ENCODE results near the gene NCLN.
A peak's percentile ranks its signal among the peaks of the same experiment; 100 is the strongest.

The NCLN gene, protein sequence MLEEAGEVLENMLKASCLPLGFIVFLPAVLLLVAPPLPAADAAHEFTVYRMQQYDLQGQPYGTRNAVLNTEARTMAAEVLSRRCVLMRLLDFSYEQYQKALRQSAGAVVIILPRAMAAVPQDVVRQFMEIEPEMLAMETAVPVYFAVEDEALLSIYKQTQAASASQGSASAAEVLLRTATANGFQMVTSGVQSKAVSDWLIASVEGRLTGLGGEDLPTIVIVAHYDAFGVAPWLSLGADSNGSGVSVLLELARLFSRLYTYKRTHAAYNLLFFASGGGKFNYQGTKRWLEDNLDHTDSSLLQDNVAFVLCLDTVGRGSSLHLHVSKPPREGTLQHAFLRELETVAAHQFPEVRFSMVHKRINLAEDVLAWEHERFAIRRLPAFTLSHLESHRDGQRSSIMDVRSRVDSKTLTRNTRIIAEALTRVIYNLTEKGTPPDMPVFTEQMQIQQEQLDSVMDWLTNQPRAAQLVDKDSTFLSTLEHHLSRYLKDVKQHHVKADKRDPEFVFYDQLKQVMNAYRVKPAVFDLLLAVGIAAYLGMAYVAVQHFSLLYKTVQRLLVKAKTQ

GRCh38 chr19:3185461-3186159 is at the start of gene NCLN:
Gene NCLN, plus strand, starts transcription at chr19:3185930. Its CDS starts 101 bp downstream, at chr19:3186031.
- peak; percentile 87 to 91 for DNase-seq (ENCODE audit: low read depth in 2 of 2)

DNA sequence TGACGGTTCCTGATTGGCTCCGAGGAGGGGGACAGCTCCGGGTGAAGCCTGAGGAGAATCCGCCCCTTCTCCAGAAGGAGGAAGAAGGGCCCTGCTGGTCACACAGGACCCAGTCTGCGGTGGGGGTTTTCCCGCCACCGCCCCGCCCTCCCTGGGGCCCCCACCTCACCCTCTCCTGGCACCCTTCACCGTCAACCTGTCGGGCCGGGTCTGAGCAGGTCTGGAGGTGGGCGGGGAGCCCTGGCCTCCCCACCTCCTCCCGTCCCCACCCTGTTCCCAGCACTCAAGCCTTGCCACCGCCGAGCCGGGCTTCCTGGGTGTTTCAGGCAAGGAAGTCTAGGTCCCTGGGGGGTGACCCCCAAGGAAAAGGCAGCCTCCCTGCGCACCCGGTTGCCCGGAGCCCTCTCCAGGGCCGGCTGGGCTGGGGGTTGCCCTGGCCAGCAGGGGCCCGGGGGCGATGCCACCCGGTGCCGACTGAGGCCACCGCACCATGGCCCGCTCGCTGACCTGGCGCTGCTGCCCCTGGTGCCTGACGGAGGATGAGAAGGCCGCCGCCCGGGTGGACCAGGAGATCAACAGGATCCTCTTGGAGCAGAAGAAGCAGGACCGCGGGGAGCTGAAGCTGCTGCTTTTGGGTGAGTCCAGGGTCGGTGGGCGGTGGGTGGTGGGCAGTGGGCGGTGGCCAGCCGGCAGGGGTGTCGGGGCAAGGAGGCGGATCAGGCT is 49.6 kb upstream of the NCLN start, which contains the start of gene GNA15:
Gene GNA15, plus strand, starts transcription at position 73 of the 723 bp plus-strand sequence. Its CDS starts 418 bp downstream, at position 491.
- peak; percentile 10 to 39 for DNase-seq (ENCODE audit: low read depth in 2 of 2)

- DNase-seq (ENCODE audit: low read depth in 2 of 2), result no peak
Observed at GRCh38 chr19:3136684-3137055, 49.1 kb upstream of the NCLN start.

DNA sequence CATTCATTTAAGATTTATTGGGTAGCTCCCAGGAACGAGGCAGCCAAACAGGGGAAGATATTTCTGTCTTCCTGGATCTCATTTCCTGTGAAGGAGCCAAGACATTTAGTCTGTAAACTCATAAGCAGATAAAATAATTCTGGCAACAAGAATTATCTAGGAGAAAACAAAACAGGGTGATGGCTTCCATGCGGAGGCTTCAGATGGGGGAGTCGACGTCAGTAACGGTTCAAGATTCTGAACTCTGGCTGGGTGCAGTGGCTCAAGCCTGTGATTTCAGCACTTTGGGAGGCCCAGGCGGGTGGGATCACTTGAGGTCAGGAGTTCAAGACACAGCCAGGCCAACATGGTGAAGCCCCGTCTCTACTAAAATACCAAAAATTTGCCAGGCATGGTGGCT is 48.6 kb upstream of the NCLN start:
- DNase-seq (ENCODE audit: low read depth in 2 of 2), result no peak

DNA sequence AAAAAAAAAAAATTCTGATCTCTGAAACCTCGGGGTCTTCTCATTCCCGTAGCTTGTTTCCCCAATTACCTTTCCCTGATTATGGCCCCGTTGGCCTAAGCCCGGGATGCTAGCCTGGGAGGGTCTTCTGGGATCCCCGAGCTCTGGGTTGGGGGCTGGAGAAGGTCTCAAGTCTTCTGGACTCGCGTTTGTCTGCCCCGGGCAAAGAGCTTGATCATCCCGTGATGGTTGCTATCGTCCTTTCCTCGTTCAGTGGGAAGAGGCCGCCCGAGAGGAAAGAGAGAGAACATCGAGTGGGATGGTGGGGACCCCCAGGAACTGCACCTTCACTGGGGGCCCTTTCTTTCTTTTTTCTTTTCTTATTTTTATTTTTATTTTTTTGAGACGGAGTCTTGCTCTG is 47.5 kb upstream of the NCLN start:
- no peak for DNase-seq (ENCODE audit: low read depth in 2 of 2)

DNA sequence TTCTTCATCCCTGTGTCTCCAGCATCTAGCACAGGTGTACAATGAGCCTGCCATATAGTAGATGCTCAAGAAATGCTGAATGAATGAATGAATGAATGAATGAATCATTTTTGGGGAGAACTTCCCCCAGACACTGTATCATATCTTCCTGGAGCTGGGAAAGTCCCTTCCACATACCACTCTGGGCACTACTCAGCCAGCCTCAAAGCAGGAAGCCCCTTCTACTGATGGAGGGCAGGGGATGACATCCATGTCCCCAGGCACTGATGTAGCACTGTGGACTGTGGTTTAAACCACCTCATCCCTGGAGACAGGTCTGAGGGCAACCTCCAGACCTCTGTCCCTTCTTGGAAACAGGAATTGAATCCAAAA is 45.1 kb upstream of the NCLN start:
- no peak for DNase-seq (ENCODE audit: low read depth in 2 of 2)

- peak; percentile 24 to 46 for DNase-seq (ENCODE audit: low read depth in 2 of 2)
Observed at GRCh38 chr19:3142292-3142670, 43.4 kb upstream of the NCLN start.

- DNase-seq (ENCODE audit: low read depth in 2 of 2), result no peak
Observed at GRCh38 chr19:3142781-3143337, 42.9 kb upstream of the NCLN start.

DNA sequence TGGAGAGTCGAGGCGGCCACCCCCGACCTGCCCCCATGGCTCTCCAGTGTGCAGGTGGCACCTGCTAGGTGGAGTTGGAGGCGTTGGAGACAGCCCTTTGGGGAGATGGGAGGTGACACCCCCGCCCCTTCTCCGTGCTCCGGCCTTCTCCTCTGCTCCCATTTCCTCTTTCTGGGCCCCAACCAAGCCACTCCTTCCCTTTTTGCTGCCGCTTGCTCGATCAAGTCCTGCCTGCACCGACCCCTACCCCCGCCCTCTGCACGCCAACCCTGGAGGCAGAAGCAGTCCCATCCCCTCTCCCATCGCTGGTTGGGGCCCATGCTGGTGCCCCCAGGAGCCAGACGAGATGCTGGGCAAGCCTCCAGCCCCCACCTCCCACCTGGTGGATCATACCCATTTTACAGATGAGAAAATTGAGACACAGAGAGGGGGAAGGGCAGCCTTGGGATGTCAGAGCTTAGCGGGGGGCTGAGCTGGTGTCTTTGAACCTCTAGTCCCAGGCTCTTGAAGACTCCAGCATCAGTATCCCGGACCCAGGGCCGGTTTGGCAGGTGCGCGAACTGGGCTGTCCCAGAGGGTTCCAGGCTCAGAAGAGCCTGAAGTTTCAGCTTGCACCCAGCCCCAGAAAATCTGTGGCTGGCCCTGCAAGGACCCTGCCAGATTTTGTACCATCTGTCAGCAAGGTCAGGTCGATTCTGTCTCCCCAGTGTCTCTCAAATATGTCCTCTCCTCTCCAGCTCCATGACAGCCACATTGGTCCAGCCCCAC is 39.6 kb upstream of the NCLN start:
- no peak for DNase-seq (ENCODE audit: low read depth in 2 of 2)

DNA sequence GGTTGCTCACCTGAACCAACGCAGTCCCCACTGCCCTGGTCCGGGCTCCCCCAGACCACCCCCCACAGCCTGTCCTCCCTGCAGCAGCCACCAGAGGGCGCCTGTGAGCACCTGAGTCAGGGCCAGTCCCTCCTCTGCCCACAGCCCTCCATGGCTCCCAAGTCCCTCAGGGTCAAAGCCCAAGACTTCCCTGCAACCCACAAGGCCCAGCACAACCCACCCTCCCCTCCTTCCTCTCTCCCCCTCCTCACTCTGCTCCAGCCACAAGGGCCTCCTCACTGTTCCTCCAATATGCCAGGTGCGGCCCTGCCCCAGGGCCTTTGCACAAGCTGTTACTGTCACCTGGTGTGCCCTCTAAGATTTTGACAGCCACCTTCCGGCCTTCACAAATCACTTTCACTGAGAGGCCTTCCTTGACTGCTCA is 39.0 kb upstream of the NCLN start:
- DNase-seq (ENCODE audit: low read depth in 2 of 2), result peak; percentile 21 to 65

- no peak for DNase-seq (ENCODE audit: low read depth in 2 of 2)
Observed at GRCh38 chr19:3148503-3148902, 37.2 kb upstream of the NCLN start.

- DNase-seq (ENCODE audit: low read depth in 2 of 2), result no peak
Observed at GRCh38 chr19:3149089-3149488, 36.6 kb upstream of the NCLN start.

DNA sequence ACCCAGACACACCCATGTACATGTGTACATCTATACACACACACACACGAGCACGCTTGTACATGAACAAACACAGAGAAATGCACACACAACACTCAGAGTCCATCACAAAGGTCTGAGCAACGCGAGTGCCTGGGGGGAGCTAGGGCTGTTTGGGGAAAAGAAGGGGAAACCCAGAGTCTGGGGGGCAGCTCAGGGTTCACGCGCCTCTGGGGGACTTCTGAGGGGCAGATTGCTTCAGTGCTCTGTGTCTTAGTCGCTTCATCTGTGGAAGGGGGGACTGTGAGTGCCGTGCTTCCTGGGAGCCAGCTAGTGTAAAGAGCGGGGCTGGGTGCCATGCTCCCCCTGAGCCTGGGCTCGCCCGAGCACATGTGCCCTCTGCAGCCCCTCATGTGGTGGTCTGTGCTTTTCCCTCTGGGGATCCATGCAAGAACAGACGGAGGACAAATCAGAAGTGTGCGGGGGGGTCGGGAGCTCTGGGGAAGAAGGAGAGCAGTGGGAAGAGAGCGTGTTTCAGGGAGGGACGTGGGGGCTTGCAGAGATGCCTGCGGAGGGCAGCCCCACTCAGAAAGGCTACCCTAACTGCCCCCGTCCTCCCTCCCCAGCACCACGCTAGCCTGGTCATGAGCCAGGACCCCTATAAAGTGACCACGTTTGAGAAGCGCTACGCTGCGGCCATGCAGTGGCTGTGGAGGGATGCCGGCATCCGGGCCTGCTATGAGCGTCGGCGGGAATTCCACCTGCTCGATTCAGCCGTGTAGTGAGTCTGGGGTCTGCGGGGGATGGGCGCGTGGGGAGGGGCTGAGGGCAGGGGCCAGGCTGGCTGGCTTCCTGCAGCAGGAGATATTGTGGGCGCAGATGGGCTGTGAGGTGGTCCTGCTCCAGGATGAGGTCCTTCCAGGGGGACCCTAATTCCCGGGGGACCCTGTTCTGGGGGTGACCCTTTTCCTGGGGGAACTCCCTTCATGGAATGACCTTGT is 35.9 kb upstream of the NCLN start:
- DNase-seq (ENCODE audit: low read depth in 2 of 2), result no peak

DNA sequence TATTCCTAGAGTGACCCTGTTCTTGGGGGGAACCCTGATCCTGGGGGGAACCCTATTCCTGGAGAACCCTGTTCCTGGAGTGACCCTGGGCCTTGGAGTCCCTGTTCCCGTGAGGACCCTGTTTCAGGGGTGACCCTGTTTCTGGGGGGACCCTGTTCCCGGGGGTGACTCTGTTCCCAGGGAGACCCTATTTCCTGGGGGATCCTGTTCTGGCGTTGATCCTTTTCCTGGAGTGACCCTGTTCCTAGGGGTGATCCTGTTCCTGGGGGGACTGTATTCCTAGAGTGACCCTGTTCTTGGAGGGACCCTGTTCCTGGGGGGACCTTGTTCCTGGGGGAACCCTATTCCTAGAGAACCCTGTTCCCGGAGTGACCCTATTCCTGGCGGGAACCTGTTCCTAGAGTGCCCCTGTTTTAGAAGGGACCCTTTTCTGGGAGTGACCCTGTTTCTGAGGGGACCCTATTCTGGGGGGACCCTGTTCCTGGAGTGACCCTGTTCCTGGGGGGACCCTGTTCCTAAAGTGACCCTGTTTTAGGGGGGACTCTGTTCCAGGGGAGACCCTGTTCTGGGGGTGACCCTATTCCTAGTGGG is 34.9 kb upstream of the NCLN start:
- DNase-seq (ENCODE audit: low read depth in 2 of 2), result no peak

- DNase-seq (ENCODE audit: low read depth in 2 of 2), result no peak
Observed at GRCh38 chr19:3151563-3152418, 33.9 kb upstream of the NCLN start.

GRCh38 chr19:3152419-3152780 is 33.3 kb upstream of the NCLN start:
- DNase-seq (ENCODE audit: low read depth in 2 of 2), result no peak

GRCh38 chr19:3153286-3154230 is 32.2 kb upstream of the NCLN start:
- DNase-seq (ENCODE audit: low read depth in 2 of 2), result no peak
